IMR-90 (cell line): ENCODE measurements around the gene GPRC5D. TPM values are rescaled to one million over a fixed set of nuclear protein-coding genes. Genes with fewer than 3 reads are reported as not detected.

Experiments used
- ATAC-seq: fragments of 200-7000 bp; cut with Tn5 transposase; 2 replicates; pipeline ENCODE4 v1.9.1; 2020; ENCODE audit warnings: low read depth, mild to moderate bottlenecking, moderate library complexity
- BruUV-seq: library from RNA; stranded (reverse); fragments of 400-500 nt; replicated peaks from 2 replicates; lab custom pipeline; 2021; lab: Mats Ljungman, UMichigan
- CTCF ChIA-PET: fragments of 300-600 bp; formaldehyde crosslinking; extraction: SDS; loops from one replicate; lab custom pipeline; 2021; ENCODE audit warnings: antibody characterized with exemption; lab: Yijun Ruan, JAX
- POLR2A ChIA-PET: fragments of 300-600 bp; sonication (Branson Sonifier 250); formaldehyde crosslinking; loops from one replicate; lab custom pipeline; 2022; ENCODE audit warnings: antibody characterized with exemption; ENCODE audit not compliant: unreplicated experiment; lab: Charles Lee
- DNase-seq: peaks from one replicate; pipeline ENCODE4 v3.0.0; 2013
- H2AFZ ChIP-seq: replicated peaks from 2 replicates; pipeline ENCODE3; 2013; ENCODE audit warnings: low read length, mild to moderate bottlenecking; ENCODE audit not compliant: poor library complexity
- H2AK5ac ChIP-seq: 2 replicates; pipeline ENCODE4 v1.6.1; 2013; ENCODE audit warnings: low read depth, low read length, inconsistent platforms
- H2AK9ac ChIP-seq: replicated peaks from 2 replicates; pipeline ENCODE3; 2013; ENCODE audit warnings: mild to moderate bottlenecking, low read depth, low read length, moderate library complexity; ENCODE audit not compliant: poor library complexity
- H2BK120ac ChIP-seq: 2 replicates; pipeline ENCODE4 v1.6.1; 2013; ENCODE audit warnings: low read depth, low read length, inconsistent platforms
- H2BK15ac ChIP-seq: 3 replicates; pipeline ENCODE4 v1.6.1; 2013; ENCODE audit warnings: low read depth, low read length, inconsistent platforms
- H2BK20ac ChIP-seq: 2 replicates; pipeline ENCODE4 v1.6.1; 2013; ENCODE audit warnings: low read depth, mild to moderate bottlenecking, inconsistent platforms, low read length, moderate library complexity
- H2BK5ac ChIP-seq: 2 replicates; pipeline ENCODE4 v1.6.1; 2013; ENCODE audit warnings: mild to moderate bottlenecking, low read depth, low read length, inconsistent platforms; ENCODE audit not compliant: poor library complexity, severe bottlenecking
- H3K14ac ChIP-seq: replicated peaks from 2 replicates; pipeline ENCODE4 v1.6.1; 2013; ENCODE audit warnings: low read depth, low read length, inconsistent platforms
- H3K18ac ChIP-seq: 2 replicates; pipeline ENCODE4 v1.6.1; 2013; ENCODE audit warnings: low read depth, low read length, control low read depth
- H3K23ac ChIP-seq: 2 replicates; pipeline ENCODE4 v1.6.1; 2013; ENCODE audit warnings: low read depth, low read length, inconsistent platforms
- H3K27ac ChIP-seq: 2 replicates; pipeline ENCODE4 v1.5.1; 2013; ENCODE audit warnings: mild to moderate bottlenecking, control low read depth, low read length; ENCODE audit not compliant: insufficient read depth
- H3K27me3 ChIP-seq: 2 replicates; pipeline ENCODE4 v1.6.1; 2013; ENCODE audit warnings: low read length; ENCODE audit not compliant: control insufficient read depth, insufficient read depth
- H3K36me3 ChIP-seq: 2 replicates; pipeline ENCODE4 v1.6.1; 2013; ENCODE audit warnings: low read length, mixed read lengths; ENCODE audit not compliant: control insufficient read depth, insufficient read depth
- H3K4ac ChIP-seq: 2 replicates; pipeline ENCODE4 v1.6.1; 2013; ENCODE audit warnings: low read depth, low read length, inconsistent platforms
- H3K4me1 ChIP-seq: 2 replicates; pipeline ENCODE4 v1.6.1; 2013; ENCODE audit warnings: low read length, mixed read lengths; ENCODE audit not compliant: control insufficient read depth, insufficient read depth
- H3K4me2 ChIP-seq: 2 replicates; pipeline ENCODE4 v1.6.1; 2013; ENCODE audit warnings: low read depth, mild to moderate bottlenecking, control low read depth, low read length, moderate library complexity
- H3K4me3 ChIP-seq: 2 replicates; pipeline ENCODE4 v1.5.1; 2013; ENCODE audit warnings: low read depth, mild to moderate bottlenecking, control low read depth, low read length, moderate library complexity; ENCODE audit not compliant: insufficient read depth
- H3K56ac ChIP-seq: 2 replicates; pipeline ENCODE4 v1.6.1; 2013; ENCODE audit warnings: low read length, inconsistent platforms; ENCODE audit not compliant: insufficient read depth; ENCODE audit errors: extremely low read depth
- H3K79me1 ChIP-seq, 2 experiments: 2 replicates each; pipeline ENCODE4 v1.6.1; 2013; ENCODE audit warnings: low read length in 2 of 2, inconsistent platforms in 1 of 2, low read depth in 1 of 2
- H3K9ac ChIP-seq: 2 replicates; pipeline ENCODE4 v1.6.1; 2013; ENCODE audit warnings: low read depth, low read length, control low read depth
- H3K9me1 ChIP-seq: 2 replicates; pipeline ENCODE4 v1.6.1; 2013; ENCODE audit warnings: low read length, inconsistent platforms; ENCODE audit not compliant: insufficient read depth
- H3K9me3 ChIP-seq: 2 replicates; pipeline ENCODE4 v1.6.1; 2013; ENCODE audit warnings: low read length; ENCODE audit not compliant: control insufficient read depth, insufficient read depth
- H4K20me1 ChIP-seq: 2 replicates; pipeline ENCODE4 v1.6.1; 2013; ENCODE audit warnings: low read length, inconsistent platforms; ENCODE audit not compliant: insufficient read depth
- H4K5ac ChIP-seq: 2 replicates; pipeline ENCODE4 v1.6.1; 2013; ENCODE audit warnings: mild to moderate bottlenecking, low read depth, low read length, control low read depth
- H4K8ac ChIP-seq, 2 experiments: 2 replicates each; pipeline ENCODE4 v1.6.1; 2013; ENCODE audit warnings: low read depth in 2 of 2, low read length in 2 of 2, control low read depth in 1 of 2, inconsistent platforms in 1 of 2
- H4K91ac ChIP-seq: 2 replicates; pipeline ENCODE4 v1.6.1; 2013; ENCODE audit warnings: low read depth, low read length, inconsistent platforms; ENCODE audit not compliant: insufficient read depth
- CEBPB ChIP-seq: IDR thresholded peaks from 2 replicates; pipeline ENCODE4 v1.6.1; 2012; ENCODE audit warnings: low read depth, low read length, improper control_type of control experiment
- FOS ChIP-seq: fragments of 150-350 bp; IDR thresholded peaks from 2 replicates; pipeline ENCODE4 v1.6.1; 2016; ENCODE audit warnings: low read depth, low read length
- MAFK ChIP-seq: IDR thresholded peaks from 2 replicates; pipeline ENCODE4 v1.6.1; 2012; ENCODE audit warnings: low read depth, low read length, improper control_type of control experiment
- NFE2L2 ChIP-seq: fragments of 150-350 bp; IDR thresholded peaks from 2 replicates; pipeline ENCODE4 v1.6.1; 2016; ENCODE audit warnings: low read depth, mild to moderate bottlenecking, low read length
- RAD21 ChIP-seq: IDR thresholded peaks from 2 replicates; pipeline ENCODE4 v1.6.1; 2012; ENCODE audit warnings: low read length, improper control_type of control experiment
- RCOR1 ChIP-seq: IDR thresholded peaks from 2 replicates; pipeline ENCODE4 v1.6.1; 2012; ENCODE audit warnings: mild to moderate bottlenecking, low read length, improper control_type of control experiment; ENCODE audit not compliant: insufficient replicate concordance
- WGBS, 2 experiments: methylation state at CpG; one replicate each; pipeline versions ENCODE4 v1.1.5 to v1.1.7; 2013; ENCODE audit warnings: missing lambda C conversion rate in 2 of 2; ENCODE audit not compliant: insufficient read length in 1 of 2; ENCODE audit errors: extremely low coverage in 2 of 2; 5-methylcytosine and 5-hydroxymethylcytosine counted together
- dilution Hi-C: fragments of 300-500 bp; cut with HindIII; formaldehyde crosslinking; loops from one replicate; pipeline ENCODE4 v1.14.3; 2018; ENCODE audit warnings: low sequenced_read_pairs; ENCODE audit not compliant: unreplicated experiment
- in situ Hi-C: fragments of 300-500 bp; cut with MboI; formaldehyde crosslinking; loops from 3 replicates; pipeline ENCODE4 v1.14.3; 2019; ENCODE audit warnings: low sequenced_read_pairs, inconsistent platforms, mixed read lengths
- intact Hi-C: fragments of 100-400 bp; cut with micrococcal nuclease; formaldehyde crosslinking; loops from 2 replicates; pipeline ENCODE4 v1.10.0; 2022
- polyA plus RNA-seq, 3 experiments: library from polyadenylated mRNA; depleted of rRNA; stranded (reverse); fragments of >200 nt; gene quantifications; 2 replicates each; pipeline ENCODE4 v1.2.3, GENCODE V29; 2012; ENCODE audit warnings: low replicate concordance in 1 of 3
- total RNA-seq: library from RNA; depleted of rRNA; stranded (reverse); fragments of >200 nt; gene quantifications from 2 replicates; pipeline ENCODE4 v1.2.3, GENCODE V29; 2012

GPRC5D gene
- total and polyA plus RNA-seq, 2 of the 4 experiments (the other 2 are of a cell fraction) = not detected

- H3K14ac ChIP-seq = peak overlapping the region; percentile 74
- H3K4me1 ChIP-seq = peaks cover 29% of the 10 kb centered on the region
- peaks cover 9% of the 10 kb centered on the region for H4K20me1 ChIP-seq
- H3K4me2 ChIP-seq = peak overlapping the region; percentile 80
- peak overlapping the region; percentile 76 for H3K4ac ChIP-seq
- H4K91ac ChIP-seq = peak overlapping the region; percentile 79
- H2BK15ac ChIP-seq = peak overlapping the region; percentile 66; the same call in 2 of the 3 replicates
- peaks cover 19% of the 10 kb centered on the region for H3K36me3 ChIP-seq
- DNase-seq (peak; percentile 98), ATAC-seq (peak; percentile 84)
- CTCF ChIA-PET = interaction anchor here (0.7 to 1.9 kb wide), 3 partner anchors 63 to 230 kb away, joined by 3 to 6 read pairs (median 4); no protein-coding TSS in a partner anchor
- peak overlapping the region; percentile 44; the same call in 1 of the 2 replicates for H3K56ac ChIP-seq
- H4K8ac ChIP-seq = peak overlapping the region; percentile 17 to 35; a peak in 3 of 4 replicates
- in situ Hi-C loops = loop anchor here (5.0 to 10.0 kb wide), 3 partner anchors 62 to 185 kb away; no protein-coding TSS in a partner anchor
- peak overlapping the region; percentile 37 for H3K9ac ChIP-seq
- peak overlapping the region; percentile 3 for H2AFZ ChIP-seq
- POLR2A ChIA-PET = no interaction called here
- no peaks in the 10 kb centered on the region for H3K9me3 ChIP-seq
- WGBS, 2 experiments = 0% methylated on average over 1 of the region's 4 CpGs; no CpG with 5 or more reads in 1 of the 2 experiments
- peak overlapping the region; percentile 26 for H3K18ac ChIP-seq
- H4K5ac ChIP-seq = no peak overlapping the region
- peak overlapping the region; percentile 45 for H2AK9ac ChIP-seq
- dilution Hi-C loops = no loop called here
- intact Hi-C loops = loop anchor here (1.0 to 5.0 kb wide), 3 partner anchors 12 to 252 kb away; no protein-coding TSS in a partner anchor
- no peak for TF ChIP-seq RAD21
- peak; percentile 68; the same call in 1 of the 2 replicates for TF ChIP-seq FOS
- peak; percentile 50; the same call in 1 of the 2 replicates for TF ChIP-seq MAFK
- no peak for TF ChIP-seq RCOR1
- peak; percentile 40; the same call in 1 of the 2 replicates for TF ChIP-seq CEBPB
- TF ChIP-seq NFE2L2 = peak; percentile 61; the same call in 1 of the 2 replicates
- peak overlapping the region; percentile 80 for H2BK20ac ChIP-seq
- peak overlapping the region; percentile 64 for H3K27ac ChIP-seq
- no TSS peak for BruUV-seq
- no peaks in the 10 kb centered on the region for H3K27me3 ChIP-seq
- H3K9me1 ChIP-seq = peaks cover 26% of the 10 kb centered on the region
- peak overlapping the region; percentile 86 for H2BK5ac ChIP-seq
- no peak overlapping the region for H3K4me3 ChIP-seq
- H3K23ac ChIP-seq = peak overlapping the region; percentile 77
- H2BK120ac ChIP-seq = peak overlapping the region; percentile 74
- peak overlapping the region; percentile 89 for H2AK5ac ChIP-seq
- H3K79me1 ChIP-seq = peaks cover 30 to 68% of the 10 kb centered on the region in 2 experiments
Observed at GRCh38 chr12:12979731-12980259, 27.8 kb upstream of the GPRC5D start.
